NB4 (cell line): Measurements from ENCODE around the gene GRAMD2B.

ENCODE experiments used
- POLR2A ChIP-seq: IDR thresholded peaks from 2 replicates; pipeline ENCODE4 v1.6.1; 2011; ENCODE audit warnings: mild to moderate bottlenecking; ENCODE audit not compliant: insufficient read length; ENCODE audit errors: extremely low read depth
- TF ChIP-seq, protein P1 (sequence below): IDR thresholded peaks from one replicate; pipeline ENCODE4 v1.5.1; 2012; ENCODE audit warnings: low read depth, low read length

DNA sequence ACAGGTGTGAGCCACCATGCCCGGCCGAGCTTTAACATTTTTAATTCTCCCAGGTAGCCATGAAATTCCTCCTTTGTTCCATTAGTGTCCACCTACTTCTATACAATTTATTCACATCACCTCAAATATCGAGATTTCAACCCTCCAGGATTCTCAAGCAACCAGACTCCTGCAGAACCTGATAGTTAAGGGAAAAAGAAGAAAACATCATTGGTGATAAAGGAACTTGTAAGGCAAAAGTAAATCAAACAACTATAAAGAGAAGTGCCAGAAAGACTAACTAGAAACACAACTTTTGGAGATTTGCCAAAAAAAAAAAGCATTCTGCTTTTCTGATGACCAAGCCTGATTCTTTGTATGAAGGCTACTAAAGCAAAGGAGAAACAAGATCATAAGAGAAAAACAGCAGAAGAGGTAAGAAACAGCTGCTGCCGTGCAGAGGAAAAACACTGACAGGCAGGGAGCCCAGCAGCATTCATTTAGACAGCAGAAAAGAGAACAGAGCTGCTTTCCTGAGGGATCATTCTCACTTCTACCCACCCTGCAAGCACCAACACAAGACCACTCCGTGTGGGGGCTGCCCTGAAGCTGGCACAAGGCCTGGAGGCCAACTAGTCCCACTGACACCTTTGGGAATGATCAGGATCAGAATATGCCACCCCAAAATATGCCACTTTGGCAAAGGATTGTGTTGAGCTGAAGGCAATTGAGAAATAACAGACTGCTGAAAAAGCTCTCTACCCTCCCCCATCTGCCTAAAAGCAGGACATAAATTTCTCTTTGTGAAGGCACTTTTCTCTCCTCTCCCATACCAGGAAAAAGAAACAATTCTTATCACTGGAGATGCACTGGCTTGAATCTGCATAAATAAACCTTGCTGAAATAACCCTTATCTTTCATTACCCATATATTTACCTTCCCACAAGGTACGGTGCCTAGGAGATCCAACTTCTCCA, 96.7 kb downstream of the GRAMD2B start:
- TF ChIP-seq, protein P1, sequence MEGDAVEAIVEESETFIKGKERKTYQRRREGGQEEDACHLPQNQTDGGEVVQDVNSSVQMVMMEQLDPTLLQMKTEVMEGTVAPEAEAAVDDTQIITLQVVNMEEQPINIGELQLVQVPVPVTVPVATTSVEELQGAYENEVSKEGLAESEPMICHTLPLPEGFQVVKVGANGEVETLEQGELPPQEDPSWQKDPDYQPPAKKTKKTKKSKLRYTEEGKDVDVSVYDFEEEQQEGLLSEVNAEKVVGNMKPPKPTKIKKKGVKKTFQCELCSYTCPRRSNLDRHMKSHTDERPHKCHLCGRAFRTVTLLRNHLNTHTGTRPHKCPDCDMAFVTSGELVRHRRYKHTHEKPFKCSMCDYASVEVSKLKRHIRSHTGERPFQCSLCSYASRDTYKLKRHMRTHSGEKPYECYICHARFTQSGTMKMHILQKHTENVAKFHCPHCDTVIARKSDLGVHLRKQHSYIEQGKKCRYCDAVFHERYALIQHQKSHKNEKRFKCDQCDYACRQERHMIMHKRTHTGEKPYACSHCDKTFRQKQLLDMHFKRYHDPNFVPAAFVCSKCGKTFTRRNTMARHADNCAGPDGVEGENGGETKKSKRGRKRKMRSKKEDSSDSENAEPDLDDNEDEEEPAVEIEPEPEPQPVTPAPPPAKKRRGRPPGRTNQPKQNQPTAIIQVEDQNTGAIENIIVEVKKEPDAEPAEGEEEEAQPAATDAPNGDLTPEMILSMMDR: no peak
- no peak for TF ChIP-seq POLR2A
